Measurements from ENCODE around the gene HOXC9. TPM values are rescaled to one million over a fixed set of nuclear protein-coding genes. Genes with fewer than 3 reads are reported as not detected.

The HOXC9 gene
- total and polyA plus RNA-seq, 11 donors = not detected

GRCh38 chr12:54036620-54037359 lies 36.8 kb downstream of the HOXC9 start:
- WGBS, 4 donors = 47 to 56% (median 53%) methylated on average over 14 of the region's 14 CpGs
- DNase-seq = no peak
- no peaks in the 10 kb centered on the region for H3K9me3 ChIP-seq
- intact Hi-C loops (cut with DNase I) = no loop called here
- peaks cover 50 to 100% (median 90%) of the 10 kb centered on the region in 9 donors for H3K27me3 ChIP-seq
- no peak for TF ChIP-seq CTCF (IDR thresholded peaks at IDR 0.05)
- no peak for TF ChIP-seq POLR2A (IDR thresholded peaks at IDR 0.05)
- no peaks in the 10 kb centered on the region for H3K36me3 ChIP-seq
- ATAC-seq = no peak
- no peak overlapping the region for H3K4me3 ChIP-seq
- H3K4me1 ChIP-seq = peaks cover 0 to 16% (median 0%) of the 10 kb centered on the region in 12 donors
- H3K27ac ChIP-seq = no peak overlapping the region

- no peak for TF ChIP-seq POLR2A (IDR thresholded peaks at IDR 0.05)
- TF ChIP-seq CTCF (IDR thresholded peaks at IDR 0.05) = no peak
- Histone ChIP-seq H3K27me3 (peaks cover 46 to 100% (median 90%) of the 10 kb centered on the region in 9 donors), H3K4me1 (peaks cover 0 to 16% (median 0%) of the 10 kb centered on the region in 12 donors), H3K36me3 (no peaks in the 10 kb centered on the region), H3K9me3 (no peaks in the 10 kb centered on the region), H3K27ac (no peak overlapping the region), H3K4me3 (no peak overlapping the region)
- no peak for ATAC-seq
- intact Hi-C loops (cut with DNase I) = no loop called here
- DNase-seq = no peak
- WGBS, 4 donors = 23 to 41% (median 34%) methylated on average over 14 of the region's 14 CpGs
These were observed 37.7 kb downstream of the HOXC9 start for GRCh38 chr12:54037360-54038283.

GRCh38 chr12:54038284-54038870 lies 38.4 kb downstream of the HOXC9 start:
- H3K9me3 ChIP-seq = no peaks in the 10 kb centered on the region
- TF ChIP-seq CTCF (IDR thresholded peaks at IDR 0.05) = no peak
- TF ChIP-seq POLR2A (IDR thresholded peaks at IDR 0.05) = no peak
- no peak overlapping the region for H3K4me3 ChIP-seq
- DNase-seq (no peak), ATAC-seq (no peak)
- intact Hi-C loops (cut with DNase I) = no loop called here
- no peak overlapping the region for H3K27ac ChIP-seq
- no peaks in the 10 kb centered on the region for H3K36me3 ChIP-seq
- WGBS, 4 donors = 28 to 46% (median 39%) methylated on average over 5 of the region's 5 CpGs
- H3K4me1 ChIP-seq = peaks cover 0 to 14% (median 0%) of the 10 kb centered on the region in 12 donors
- peaks cover 51 to 100% (median 90%) of the 10 kb centered on the region in 9 donors for H3K27me3 ChIP-seq
